ENCODE measurements around the gene CUX1.

DNA sequence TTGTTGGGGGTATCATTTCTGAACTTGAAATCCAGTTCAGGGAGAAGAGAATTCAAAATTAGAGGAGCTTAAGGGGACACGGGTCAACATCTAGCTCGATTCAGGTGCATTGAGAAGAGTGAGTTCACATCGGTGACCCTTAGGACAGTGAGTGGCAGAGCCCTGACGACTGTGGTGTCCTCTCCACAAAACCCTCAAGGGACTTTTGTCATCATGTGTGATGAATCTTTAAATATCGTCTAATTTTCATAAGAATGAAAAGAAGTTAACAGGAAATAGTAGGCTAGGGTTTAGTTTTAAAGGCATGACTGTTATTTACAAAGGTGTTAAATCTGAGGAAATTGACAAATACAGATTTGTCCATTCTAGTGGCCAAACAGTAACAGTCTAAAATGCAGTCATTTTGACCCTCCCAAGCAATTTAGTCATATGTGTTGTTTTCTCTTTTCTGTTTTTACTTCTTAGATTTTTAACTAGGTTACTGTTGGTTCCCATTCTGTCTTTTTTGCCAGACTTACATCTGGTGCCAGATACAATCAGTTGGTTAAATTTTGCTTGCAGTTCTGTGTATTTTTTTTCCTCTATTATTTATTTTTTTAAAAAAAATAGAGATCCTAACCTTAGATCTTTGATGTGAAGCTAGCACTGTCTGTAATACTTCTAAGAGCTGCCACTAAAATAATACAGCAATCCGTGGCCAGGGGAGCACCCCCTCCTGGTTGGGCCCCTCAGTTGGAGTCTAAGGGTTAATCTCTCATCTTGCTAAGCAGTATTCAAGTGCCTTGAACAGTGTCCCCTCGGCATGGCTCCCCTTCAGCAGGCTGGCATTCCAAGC lies 434.3 kb downstream of the CUX1 start:
- no peak for TF ChIP-seq YY1 (IDR thresholded peaks at IDR 0.05; ENCODE audit: insufficient read depth, insufficient read length)
- no peak for TF ChIP-seq SUZ12 (IDR thresholded peaks at IDR 0.05; ENCODE audit: extremely low read depth, insufficient read depth, insufficient read length)

Measured in NT2/D1 (cell line).